HCT116 (cell line): Measurements from ENCODE around the gene ADGRB3. TPM values are rescaled to one million over a fixed set of nuclear protein-coding genes. Genes with fewer than 3 reads are reported as not detected.

ENCODE experiments used
- ATAC-seq: fragments of 200-7000 bp; cut with Tn5 transposase; 2 replicates; pipeline ENCODE4 v1.9.1; 2020; ENCODE audit warnings: mild to moderate bottlenecking, moderate library complexity
- BruUV-seq: library from RNA; stranded (reverse); fragments of 400-500 nt; replicated peaks from 2 replicates; lab custom pipeline; 2021; lab: Mats Ljungman, UMichigan
- CTCF ChIA-PET: fragments of 300-600 bp; sonication (Branson Sonifier 250); formaldehyde crosslinking; loops from one replicate; lab custom pipeline; 2021; ENCODE audit warnings: antibody characterized with exemption; lab: Charles Lee
- POLR2A ChIA-PET: fragments of 300-600, 350-600 bp; sonication (Branson Sonifier 250); formaldehyde crosslinking; loops from one replicate; lab custom pipeline; 2021; ENCODE audit warnings: antibody characterized with exemption; lab: Charles Lee
- RAD21 ChIA-PET, 2 experiments: fragments of 300-600 bp; sonication (Branson Sonifier 250); formaldehyde crosslinking; loops; one replicate each; lab custom pipeline; 2023; ENCODE audit warnings: low total read pairs in 2 of 2; ENCODE audit not compliant: uncharacterized antibody in 2 of 2, unreplicated experiment in 2 of 2, low non-redundant PET in 1 of 2; lab: Charles Lee
- DNase-seq: peaks from one replicate; pipeline ENCODE4 v3.0.0-alpha.2; 2010; ENCODE audit warnings: low read depth, low spot score
- H2AFZ ChIP-seq: fragments of 200-600 bp; shearing (Covaris generic), sonication (generic); 2 replicates; pipeline ENCODE4 v1.6.1; 2017; ENCODE audit warnings: low read depth, mixed run types, mixed read lengths, antibody characterized with exemption, low read length; ENCODE audit not compliant: poor library complexity, severe bottlenecking
- H3K27ac ChIP-seq: 2 replicates; pipeline ENCODE4 v1.5.1; 2012; ENCODE audit warnings: low read depth, low read length
- H3K27me3 ChIP-seq: fragments of 200-600 bp; sonication (generic); 2 replicates; pipeline ENCODE4 v1.6.1; 2016; ENCODE audit warnings: mixed run types, low read length, mixed read lengths; ENCODE audit not compliant: insufficient read depth
- H3K36me3 ChIP-seq, 2 experiments: fragments of 200-500 bp in 1 of 2; fragments of 200-600 bp in 1 of 2; sonication (Bioruptor generic) in 1 of 2; sonication (generic) in 1 of 2; 2 replicates each; pipeline versions ENCODE4 v1.5.1 to v1.6.1; 2014 to 2016; ENCODE audit warnings: low read length in 2 of 2, inconsistent platforms in 1 of 2, mixed read lengths in 1 of 2, mixed run types in 1 of 2; ENCODE audit not compliant: insufficient read depth in 2 of 2, control insufficient read depth in 1 of 2
- H3K4me1 ChIP-seq, 2 experiments: fragments of 200-600 bp in 1 of 2; sonication (generic) in 1 of 2; 2 replicates each; pipeline versions ENCODE4 v1.5.1 to v1.6.1; 2012 to 2017; ENCODE audit warnings: low read length in 2 of 2, inconsistent platforms in 1 of 2, mild to moderate bottlenecking in 1 of 2, mixed read lengths in 1 of 2, mixed run types in 1 of 2, moderate library complexity in 1 of 2; ENCODE audit not compliant: insufficient read depth in 2 of 2, control insufficient read depth in 1 of 2
- H3K4me2 ChIP-seq: fragments of 200-600 bp; sonication (generic); 2 replicates; pipeline ENCODE4 v1.6.1; 2017; ENCODE audit warnings: mixed run types, low read length, mixed read lengths
- H3K4me3 ChIP-seq, 2 experiments: fragments of 200-600 bp in 1 of 2; sonication (generic) in 1 of 2; replicated peaks in 1 of 2; 2 replicates each; pipeline ENCODE4 v1.5.1; 2011 to 2016; ENCODE audit warnings: low read length in 2 of 2, control low read depth in 1 of 2, low read depth in 1 of 2, mild to moderate bottlenecking in 1 of 2, mixed read lengths in 1 of 2, mixed run types in 1 of 2
- H3K79me2 ChIP-seq: fragments of 200-600 bp; sonication (generic); 2 replicates; pipeline ENCODE4 v1.6.1; 2017; ENCODE audit warnings: mild to moderate bottlenecking, mixed run types, low read length, moderate library complexity, mixed read lengths; ENCODE audit not compliant: insufficient read depth
- H3K9ac ChIP-seq: fragments of 200-600 bp; sonication (generic); 2 replicates; pipeline ENCODE4 v1.6.1; 2016; ENCODE audit warnings: low read length, mixed read lengths
- H3K9me2 ChIP-seq: fragments of 200-600 bp; sonication (generic), shearing (Covaris generic); 2 replicates; pipeline ENCODE4 v1.6.1; 2017; ENCODE audit warnings: mixed run types, mild to moderate bottlenecking, moderate library complexity; ENCODE audit not compliant: insufficient read depth
- H3K9me3 ChIP-seq, 2 experiments: fragments of 200-500 bp in 1 of 2; fragments of 200-600 bp in 1 of 2; sonication (Bioruptor generic) in 1 of 2; sonication (generic) in 1 of 2; 2 replicates each; pipeline ENCODE4 v1.6.1; 2014 to 2017; ENCODE audit warnings: low read length in 2 of 2, mixed read lengths in 2 of 2, inconsistent platforms in 1 of 2, low read depth in 1 of 2, mild to moderate bottlenecking in 1 of 2, mixed run types in 1 of 2, moderate library complexity in 1 of 2; ENCODE audit not compliant: control insufficient read depth in 1 of 2, insufficient read depth in 1 of 2
- H4K20me1 ChIP-seq: fragments of 200-600 bp; sonication (generic), shearing (Covaris generic); 2 replicates; pipeline ENCODE4 v1.6.1; 2017; ENCODE audit warnings: mixed run types, mild to moderate bottlenecking, moderate library complexity; ENCODE audit not compliant: insufficient read depth
- CEBPB ChIP-seq: IDR thresholded peaks from 2 replicates; pipeline ENCODE4 v1.6.1; 2012; ENCODE audit warnings: low read depth
- EGR1 ChIP-seq: IDR thresholded peaks from 2 replicates; pipeline ENCODE4 v1.6.1; 2012; ENCODE audit warnings: low read depth
- ELF1 ChIP-seq: IDR thresholded peaks from 2 replicates; pipeline ENCODE4 v1.6.1; 2012; ENCODE audit warnings: low read depth, borderline replicate concordance
- EZH2 ChIP-seq: fragments of 200-600 bp; sonication (generic); IDR thresholded peaks from 2 replicates; pipeline ENCODE4 v1.6.1; 2017; ENCODE audit warnings: antibody characterized with exemption, mixed run types
- EZH2phosphoT487 ChIP-seq: fragments of 200-600 bp; IDR thresholded peaks from 2 replicates; pipeline ENCODE4 v1.6.1; 2018; ENCODE audit warnings: antibody characterized with exemption, borderline replicate concordance
- FOSL1 ChIP-seq: IDR thresholded peaks from 2 replicates; pipeline ENCODE4 v1.6.1; 2012; ENCODE audit warnings: low read depth
- JUND ChIP-seq: IDR thresholded peaks from 2 replicates; pipeline ENCODE4 v1.6.1; 2012
- POLR2A ChIP-seq: IDR thresholded peaks from 2 replicates; pipeline ENCODE4 v1.7.0; 2011; ENCODE audit warnings: borderline replicate concordance; ENCODE audit not compliant: insufficient read depth, insufficient read length; ENCODE audit errors: extremely low read depth
- RAD21 ChIP-seq: IDR thresholded peaks from 2 replicates; pipeline ENCODE4 v1.6.1; 2012; ENCODE audit warnings: low read depth, mild to moderate bottlenecking
- SP1 ChIP-seq: IDR thresholded peaks from 2 replicates; pipeline ENCODE4 v1.6.1; 2012; ENCODE audit warnings: low read depth
- SRF ChIP-seq: IDR thresholded peaks from 2 replicates; pipeline ENCODE4 v1.6.1; 2012; ENCODE audit warnings: low read depth
- YY1 ChIP-seq: IDR thresholded peaks from 2 replicates; pipeline ENCODE4 v1.6.1; 2011; ENCODE audit warnings: low read length, low read depth, moderate library complexity, mild to moderate bottlenecking; ENCODE audit not compliant: insufficient replicate concordance; ENCODE audit errors: extremely low read depth
- ZFX ChIP-seq: fragments of 450-650 bp; IDR thresholded peaks from 2 replicates; pipeline ENCODE4 v1.6.1; 2017
- ZNF274 ChIP-seq: fragments of 200-500 bp; sonication (Bioruptor generic); IDR thresholded peaks from 2 replicates; pipeline ENCODE4 v1.6.1; 2014; ENCODE audit warnings: mild to moderate bottlenecking, low read depth, low read length, inconsistent platforms
- intact Hi-C: fragments of 100-400 bp; cut with micrococcal nuclease; formaldehyde crosslinking; loops from 2 replicates; pipeline ENCODE4 v1.10.0; 2022
- total RNA-seq: library from RNA; stranded (reverse); gene quantifications from one replicate; pipeline ENCODE4 v1.2.1, GENCODE V29; 2021; ENCODE audit not compliant: unreplicated experiment
- TF ChIP-seq, protein P1 (sequence below): IDR thresholded peaks from 2 replicates; pipeline ENCODE4 v1.6.1; 2011; ENCODE audit warnings: mild to moderate bottlenecking, low read length, moderate library complexity; ENCODE audit not compliant: insufficient replicate concordance; ENCODE audit errors: extremely low read depth
- TF ChIP-seq, protein P2 (sequence below): IDR thresholded peaks from 2 replicates; pipeline ENCODE4 v1.6.1; 2012
- TF ChIP-seq, protein P3 (sequence below): IDR thresholded peaks from 2 replicates; pipeline ENCODE4 v1.6.1; 2012; ENCODE audit warnings: low read depth
- TF ChIP-seq, protein P4 (sequence below): IDR thresholded peaks from 2 replicates; pipeline ENCODE4 v1.6.1; 2012
- TF ChIP-seq, protein P5 (sequence below), 3 experiments: fragments of 200-600 bp in 1 of 3; sonication (generic) in 1 of 3; IDR thresholded peaks in 2 of 3; conservative IDR thresholded peaks in 1 of 3; 2 replicates each; pipeline ENCODE4 v1.5.1; 2012 to 2017; ENCODE audit warnings: low read depth in 2 of 3, low read length in 2 of 3, antibody characterized with exemption in 1 of 3, borderline replicate concordance in 1 of 3, control low read depth in 1 of 3, mild to moderate bottlenecking in 1 of 3, mixed read lengths in 1 of 3, mixed run types in 1 of 3, moderate library complexity in 1 of 3; ENCODE audit not compliant: insufficient read depth in 1 of 3

The ADGRB3 gene
- total RNA-seq, 1 experiment from 2014 or later: not detected

DNA sequence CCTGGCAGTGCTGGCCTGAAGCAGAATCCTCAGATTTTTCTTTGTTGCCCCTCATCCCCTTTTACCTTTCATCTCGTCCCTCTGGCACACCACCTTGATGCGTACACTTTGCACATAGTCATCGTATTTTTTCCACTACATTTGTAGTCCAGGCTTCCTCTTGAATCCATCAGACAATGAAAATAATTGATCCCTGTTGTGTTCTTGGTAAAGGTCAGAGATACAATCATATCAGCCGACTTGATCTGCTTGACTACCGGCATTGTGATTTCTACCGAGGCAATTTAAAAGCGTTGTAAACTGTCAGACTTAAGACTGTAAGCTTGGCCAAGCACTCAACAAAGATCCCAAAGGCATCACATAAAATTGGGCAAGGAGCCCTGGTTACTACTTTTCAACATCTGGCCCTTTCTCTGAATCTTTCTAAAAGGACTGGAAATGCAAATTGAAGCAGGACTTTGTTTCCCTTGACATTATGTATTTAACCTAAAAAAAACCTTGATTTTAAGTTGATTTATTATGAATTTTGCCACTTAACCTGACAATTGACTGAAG is 649.2 kb downstream of the ADGRB3 start:
- H3K9ac ChIP-seq: no peak overlapping the region
- H3K27me3 ChIP-seq: no peaks in the 10 kb centered on the region
- no peak overlapping the region for H3K4me2 ChIP-seq
- H3K4me1 ChIP-seq: no peaks in the 10 kb centered on the region
- ChIA-PET RAD21 (no interaction called here), CTCF (no interaction called here), POLR2A (no interaction called here)
- H3K4me3 ChIP-seq: no peak overlapping the region
- no peak overlapping the region for H3K27ac ChIP-seq
- TF ChIP-seq, protein P1, sequence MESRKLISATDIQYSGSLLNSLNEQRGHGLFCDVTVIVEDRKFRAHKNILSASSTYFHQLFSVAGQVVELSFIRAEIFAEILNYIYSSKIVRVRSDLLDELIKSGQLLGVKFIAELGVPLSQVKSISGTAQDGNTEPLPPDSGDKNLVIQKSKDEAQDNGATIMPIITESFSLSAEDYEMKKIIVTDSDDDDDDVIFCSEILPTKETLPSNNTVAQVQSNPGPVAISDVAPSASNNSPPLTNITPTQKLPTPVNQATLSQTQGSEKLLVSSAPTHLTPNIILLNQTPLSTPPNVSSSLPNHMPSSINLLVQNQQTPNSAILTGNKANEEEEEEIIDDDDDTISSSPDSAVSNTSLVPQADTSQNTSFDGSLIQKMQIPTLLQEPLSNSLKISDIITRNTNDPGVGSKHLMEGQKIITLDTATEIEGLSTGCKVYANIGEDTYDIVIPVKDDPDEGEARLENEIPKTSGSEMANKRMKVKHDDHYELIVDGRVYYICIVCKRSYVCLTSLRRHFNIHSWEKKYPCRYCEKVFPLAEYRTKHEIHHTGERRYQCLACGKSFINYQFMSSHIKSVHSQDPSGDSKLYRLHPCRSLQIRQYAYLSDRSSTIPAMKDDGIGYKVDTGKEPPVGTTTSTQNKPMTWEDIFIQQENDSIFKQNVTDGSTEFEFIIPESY: no peak
- no peak for TF ChIP-seq JUND
- TF ChIP-seq EZH2phosphoT487: no peak
- no peak for TF ChIP-seq RAD21
- TF ChIP-seq, protein P2, sequence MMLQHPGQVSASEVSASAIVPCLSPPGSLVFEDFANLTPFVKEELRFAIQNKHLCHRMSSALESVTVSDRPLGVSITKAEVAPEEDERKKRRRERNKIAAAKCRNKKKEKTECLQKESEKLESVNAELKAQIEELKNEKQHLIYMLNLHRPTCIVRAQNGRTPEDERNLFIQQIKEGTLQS: no peak
- TF ChIP-seq CEBPB: no peak
- TF ChIP-seq, protein P3, sequence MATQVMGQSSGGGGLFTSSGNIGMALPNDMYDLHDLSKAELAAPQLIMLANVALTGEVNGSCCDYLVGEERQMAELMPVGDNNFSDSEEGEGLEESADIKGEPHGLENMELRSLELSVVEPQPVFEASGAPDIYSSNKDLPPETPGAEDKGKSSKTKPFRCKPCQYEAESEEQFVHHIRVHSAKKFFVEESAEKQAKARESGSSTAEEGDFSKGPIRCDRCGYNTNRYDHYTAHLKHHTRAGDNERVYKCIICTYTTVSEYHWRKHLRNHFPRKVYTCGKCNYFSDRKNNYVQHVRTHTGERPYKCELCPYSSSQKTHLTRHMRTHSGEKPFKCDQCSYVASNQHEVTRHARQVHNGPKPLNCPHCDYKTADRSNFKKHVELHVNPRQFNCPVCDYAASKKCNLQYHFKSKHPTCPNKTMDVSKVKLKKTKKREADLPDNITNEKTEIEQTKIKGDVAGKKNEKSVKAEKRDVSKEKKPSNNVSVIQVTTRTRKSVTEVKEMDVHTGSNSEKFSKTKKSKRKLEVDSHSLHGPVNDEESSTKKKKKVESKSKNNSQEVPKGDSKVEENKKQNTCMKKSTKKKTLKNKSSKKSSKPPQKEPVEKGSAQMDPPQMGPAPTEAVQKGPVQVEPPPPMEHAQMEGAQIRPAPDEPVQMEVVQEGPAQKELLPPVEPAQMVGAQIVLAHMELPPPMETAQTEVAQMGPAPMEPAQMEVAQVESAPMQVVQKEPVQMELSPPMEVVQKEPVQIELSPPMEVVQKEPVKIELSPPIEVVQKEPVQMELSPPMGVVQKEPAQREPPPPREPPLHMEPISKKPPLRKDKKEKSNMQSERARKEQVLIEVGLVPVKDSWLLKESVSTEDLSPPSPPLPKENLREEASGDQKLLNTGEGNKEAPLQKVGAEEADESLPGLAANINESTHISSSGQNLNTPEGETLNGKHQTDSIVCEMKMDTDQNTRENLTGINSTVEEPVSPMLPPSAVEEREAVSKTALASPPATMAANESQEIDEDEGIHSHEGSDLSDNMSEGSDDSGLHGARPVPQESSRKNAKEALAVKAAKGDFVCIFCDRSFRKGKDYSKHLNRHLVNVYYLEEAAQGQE: no peak
- no peak for TF ChIP-seq SP1
- TF ChIP-seq, protein P4, sequence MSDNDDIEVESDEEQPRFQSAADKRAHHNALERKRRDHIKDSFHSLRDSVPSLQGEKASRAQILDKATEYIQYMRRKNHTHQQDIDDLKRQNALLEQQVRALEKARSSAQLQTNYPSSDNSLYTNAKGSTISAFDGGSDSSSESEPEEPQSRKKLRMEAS: no peak
- TF ChIP-seq, protein P5, sequence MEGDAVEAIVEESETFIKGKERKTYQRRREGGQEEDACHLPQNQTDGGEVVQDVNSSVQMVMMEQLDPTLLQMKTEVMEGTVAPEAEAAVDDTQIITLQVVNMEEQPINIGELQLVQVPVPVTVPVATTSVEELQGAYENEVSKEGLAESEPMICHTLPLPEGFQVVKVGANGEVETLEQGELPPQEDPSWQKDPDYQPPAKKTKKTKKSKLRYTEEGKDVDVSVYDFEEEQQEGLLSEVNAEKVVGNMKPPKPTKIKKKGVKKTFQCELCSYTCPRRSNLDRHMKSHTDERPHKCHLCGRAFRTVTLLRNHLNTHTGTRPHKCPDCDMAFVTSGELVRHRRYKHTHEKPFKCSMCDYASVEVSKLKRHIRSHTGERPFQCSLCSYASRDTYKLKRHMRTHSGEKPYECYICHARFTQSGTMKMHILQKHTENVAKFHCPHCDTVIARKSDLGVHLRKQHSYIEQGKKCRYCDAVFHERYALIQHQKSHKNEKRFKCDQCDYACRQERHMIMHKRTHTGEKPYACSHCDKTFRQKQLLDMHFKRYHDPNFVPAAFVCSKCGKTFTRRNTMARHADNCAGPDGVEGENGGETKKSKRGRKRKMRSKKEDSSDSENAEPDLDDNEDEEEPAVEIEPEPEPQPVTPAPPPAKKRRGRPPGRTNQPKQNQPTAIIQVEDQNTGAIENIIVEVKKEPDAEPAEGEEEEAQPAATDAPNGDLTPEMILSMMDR (IDR thresholded peaks at IDR 0.05 in 2 of 3, conservative IDR thresholded peaks at IDR 0.05 in 1 of 3; ENCODE audit: borderline replicate concordance in 1 of 3, insufficient read depth in 1 of 3, low read depth in 2 of 3, low read length in 2 of 3): no peak
- no peak for TF ChIP-seq EGR1
- TF ChIP-seq ZNF274: no peak
- no peak for TF ChIP-seq ZFX
- no peak for TF ChIP-seq FOSL1
- no peak for TF ChIP-seq POLR2A
- TF ChIP-seq SRF: no peak
- no peak for TF ChIP-seq ELF1
- TF ChIP-seq YY1: no peak
- TF ChIP-seq EZH2: no peak
- no peaks in the 10 kb centered on the region for H3K79me2 ChIP-seq
- DNase-seq (no peak), ATAC-seq (no peak)
- intact Hi-C loops: no loop called here
- no peaks in the 10 kb centered on the region for H3K36me3 ChIP-seq
- no peaks in the 10 kb centered on the region for H3K9me2 ChIP-seq
- H3K9me3 ChIP-seq: peaks cover 9 to 16% of the 10 kb centered on the region in 2 experiments; a peak in 2 of 4 replicates
- H4K20me1 ChIP-seq: no peaks in the 10 kb centered on the region
- BruUV-seq: no TSS peak
- H2AFZ ChIP-seq: no peak overlapping the region
